ENCODE data around the gene MAST4. TPM values are rescaled to one million over a fixed set of nuclear protein-coding genes. Genes with fewer than 3 reads are reported as not detected.
A peak's percentile ranks its signal among the peaks of the same experiment; 100 is the strongest.
"Not testable (repeated sequence)": the region's sequence is repeated elsewhere in the genome, so short reads cannot be mapped to it uniquely, and the experiment has no call there.

The MAST4 gene
- total RNA-seq, 1 donor from 2014 or later: 22.3 TPM

- Histone ChIP-seq H3K36me3 (ENCODE audit: insufficient read depth, low read length) (no peaks in the 10 kb centered on the region), H4K20me1 (ENCODE audit: insufficient read depth, low read length) (no peaks in the 10 kb centered on the region), H3K27me3 (ENCODE audit: insufficient read depth, low read length) (no peaks in the 10 kb centered on the region), H3K27ac (ENCODE audit: low read depth, low read length) (no peak overlapping the region), H2AFZ (ENCODE audit: low read depth, low read length) (no peak overlapping the region), H3K79me2 (ENCODE audit: insufficient read depth, low read length) (no peaks in the 10 kb centered on the region), H3K4me1 (ENCODE audit: insufficient read depth, low read length) (no peaks in the 10 kb centered on the region), H3K9ac (ENCODE audit: low read length) (no peak overlapping the region), H3K9me3 (ENCODE audit: insufficient read depth, low read depth, low read length) (no peaks in the 10 kb centered on the region), H3K4me3 (ENCODE audit: insufficient read depth, low read depth, low read length) (no peak overlapping the region), H3K4me2 (ENCODE audit: low read length) (no peak overlapping the region)
- H3K4me3 Mint-ChIP-seq (ENCODE audit: unreplicated experiment): no peak overlapping the region
- TF ChIP-seq EZH2 (IDR thresholded peaks at IDR 0.05; ENCODE audit: insufficient read depth, low read length): no peak
- TF ChIP-seq CTCF (IDR thresholded peaks at IDR 0.05; ENCODE audit: insufficient read depth, low read depth, low read length): no peak
- H3K27me3 Mint-ChIP-seq (ENCODE audit: low read depth, unreplicated experiment): no peaks in the 10 kb centered on the region
- no peaks in the 10 kb centered on the region for H3K4me1 Mint-ChIP-seq (ENCODE audit: low read depth, unreplicated experiment)
- DNase-seq (ENCODE audit: low read depth) (no peak), FAIRE-seq (no peak)
- H3K27ac Mint-ChIP-seq (ENCODE audit: unreplicated experiment): no peak overlapping the region
- no peaks in the 10 kb centered on the region for H3K9me3 Mint-ChIP-seq (ENCODE audit: unreplicated experiment)
- no peaks in the 10 kb centered on the region for H3K36me3 Mint-ChIP-seq (ENCODE audit: low read depth, unreplicated experiment)
Observed at GRCh38 chr5:66821688-66822429, 225.7 kb downstream of the MAST4 start.

GRCh38 chr5:66822906-66823305 is 226.7 kb downstream of the MAST4 start:
- H3K4me2 ChIP-seq (ENCODE audit: low read length); H3K9me3 ChIP-seq (ENCODE audit: insufficient read depth, low read depth, low read length); H3K4me3 ChIP-seq (ENCODE audit: insufficient read depth, low read depth, low read length); H3K36me3 ChIP-seq (ENCODE audit: insufficient read depth, low read length); H2AFZ ChIP-seq (ENCODE audit: low read depth, low read length); H3K27me3 ChIP-seq (ENCODE audit: insufficient read depth, low read length); H3K27ac ChIP-seq (ENCODE audit: low read depth, low read length); DNase-seq (ENCODE audit: low read depth); H3K4me1 Mint-ChIP-seq (ENCODE audit: low read depth, unreplicated experiment); H3K4me1 ChIP-seq (ENCODE audit: insufficient read depth, low read length); H3K27me3 Mint-ChIP-seq (ENCODE audit: low read depth, unreplicated experiment); H3K9me3 Mint-ChIP-seq (ENCODE audit: unreplicated experiment); H4K20me1 ChIP-seq (ENCODE audit: insufficient read depth, low read length); H3K9ac ChIP-seq (ENCODE audit: low read length); FAIRE-seq; H3K79me2 ChIP-seq (ENCODE audit: insufficient read depth, low read length); H3K4me3 Mint-ChIP-seq (ENCODE audit: unreplicated experiment); H3K36me3 Mint-ChIP-seq (ENCODE audit: low read depth, unreplicated experiment): not testable (repeated sequence)
- H3K27ac Mint-ChIP-seq (ENCODE audit: unreplicated experiment): peak overlapping the region; percentile 10

GRCh38 chr5:66824476-66824875 is 228.3 kb downstream of the MAST4 start:
- H3K36me3 Mint-ChIP-seq (ENCODE audit: low read depth, unreplicated experiment): no peaks in the 10 kb centered on the region
- no peak for DNase-seq (ENCODE audit: low read depth)
- no peaks in the 10 kb centered on the region for H4K20me1 ChIP-seq (ENCODE audit: insufficient read depth, low read length)
- H3K4me1 ChIP-seq (ENCODE audit: insufficient read depth, low read length): peaks cover 7% of the 10 kb centered on the region
- H3K27me3 Mint-ChIP-seq (ENCODE audit: low read depth, unreplicated experiment): no peaks in the 10 kb centered on the region
- TF ChIP-seq EZH2 (IDR thresholded peaks at IDR 0.05; ENCODE audit: insufficient read depth, low read length) (no peak), CTCF (IDR thresholded peaks at IDR 0.05; ENCODE audit: insufficient read depth, low read depth, low read length) (no peak)
- H3K9me3 Mint-ChIP-seq (ENCODE audit: unreplicated experiment): no peaks in the 10 kb centered on the region
- H3K9ac ChIP-seq (ENCODE audit: low read length): no peak overlapping the region
- H3K9me3 ChIP-seq (ENCODE audit: insufficient read depth, low read depth, low read length): no peaks in the 10 kb centered on the region
- H3K4me2 ChIP-seq (ENCODE audit: low read length): no peak overlapping the region
- no peaks in the 10 kb centered on the region for H3K27me3 ChIP-seq (ENCODE audit: insufficient read depth, low read length)
- H3K79me2 ChIP-seq (ENCODE audit: insufficient read depth, low read length): no peaks in the 10 kb centered on the region
- H2AFZ ChIP-seq (ENCODE audit: low read depth, low read length): no peak overlapping the region
- no peak overlapping the region for H3K4me3 ChIP-seq (ENCODE audit: insufficient read depth, low read depth, low read length)
- H3K36me3 ChIP-seq (ENCODE audit: insufficient read depth, low read length): no peaks in the 10 kb centered on the region
- no peak overlapping the region for H3K27ac ChIP-seq (ENCODE audit: low read depth, low read length)
- peaks cover 5% of the 10 kb centered on the region for H3K4me1 Mint-ChIP-seq (ENCODE audit: low read depth, unreplicated experiment)
- no peak for FAIRE-seq
- H3K27ac Mint-ChIP-seq (ENCODE audit: unreplicated experiment): no peak overlapping the region
- no peak overlapping the region for H3K4me3 Mint-ChIP-seq (ENCODE audit: unreplicated experiment)
